Omental fat pad (tissue), 4 donors: ENCODE results near the gene SARM1. TPM values are rescaled to one million over a fixed set of nuclear protein-coding genes. Genes with fewer than 3 reads are reported as not detected.

ENCODE experiments used
- ATAC-seq: fragments of 150-250 bp; one replicate; pipeline ENCODE4 v1.9.1; 2016; ENCODE audit warnings: mild to moderate bottlenecking, moderate library complexity; ENCODE audit not compliant: low FRiP score
- DNase-seq: peaks from one replicate; pipeline ENCODE4 v3.0.0-alpha.2; 2019; ENCODE audit warnings: low spot score
- CTCF ChIP-seq, 3 donors: fragments of 450-650 bp; IDR thresholded peaks; one replicate each; pipeline ENCODE4 v1.5.1; 2016 to 2017; ENCODE audit warnings: antibody characterized with exemption in 3 of 3, mild to moderate bottlenecking in 3 of 3, moderate library complexity in 2 of 3
- total RNA-seq, 4 donors: library from RNA; depleted of rRNA; stranded (reverse); fragments of >200 nt; gene quantifications; one replicate each; pipeline ENCODE4 v1.1.0, GENCODE V29; 2016

SARM1 gene
- total RNA-seq, 4 donors from 2014 or later = 8.5 to 13.1 (median 12.3) TPM

- ATAC-seq (no peak), DNase-seq (no peak)
- TF ChIP-seq CTCF (IDR thresholded peaks at IDR 0.05) = no peak
Observed at GRCh38 chr17:28327709-28328108, 43.8 kb upstream of the SARM1 start.

GRCh38 chr17:28328325-28328724, 43.2 kb upstream of the SARM1 start:
- no peak for DNase-seq
- no peak for ATAC-seq
- no peak for TF ChIP-seq CTCF (IDR thresholded peaks at IDR 0.05)

GRCh38 chr17:28330671-28331070, 40.8 kb upstream of the SARM1 start:
- no peak for ATAC-seq
- TF ChIP-seq CTCF (IDR thresholded peaks at IDR 0.05) = no peak
- no peak for DNase-seq

DNA sequence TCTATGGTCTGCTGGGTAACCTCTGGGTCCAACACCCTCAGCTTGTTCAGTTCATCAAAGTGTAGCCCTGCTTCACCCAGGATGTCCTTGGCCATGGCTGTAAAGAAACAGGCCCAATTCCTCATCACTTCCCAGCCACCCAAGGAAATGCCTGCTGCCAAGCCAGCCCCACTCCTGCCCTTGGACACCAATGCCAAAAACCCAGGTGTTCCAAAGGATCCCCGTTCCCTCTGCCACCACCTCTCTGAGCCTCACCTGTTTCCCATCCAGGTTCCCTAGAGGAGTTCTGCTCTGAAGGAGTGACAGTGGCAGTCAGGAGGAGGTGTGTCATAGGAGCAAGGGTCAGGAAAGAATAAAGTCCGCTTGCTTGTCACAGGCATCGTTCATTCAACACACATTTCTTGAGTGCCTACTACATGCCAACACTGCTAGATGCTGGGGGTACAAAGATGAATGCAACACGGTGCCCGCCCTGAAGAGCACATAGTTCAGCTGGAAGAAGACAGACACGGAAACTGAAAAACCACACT, 39.5 kb upstream of the SARM1 start:
- DNase-seq (no peak), ATAC-seq (no peak)
- TF ChIP-seq CTCF (IDR thresholded peaks at IDR 0.05) = no peak

DNA sequence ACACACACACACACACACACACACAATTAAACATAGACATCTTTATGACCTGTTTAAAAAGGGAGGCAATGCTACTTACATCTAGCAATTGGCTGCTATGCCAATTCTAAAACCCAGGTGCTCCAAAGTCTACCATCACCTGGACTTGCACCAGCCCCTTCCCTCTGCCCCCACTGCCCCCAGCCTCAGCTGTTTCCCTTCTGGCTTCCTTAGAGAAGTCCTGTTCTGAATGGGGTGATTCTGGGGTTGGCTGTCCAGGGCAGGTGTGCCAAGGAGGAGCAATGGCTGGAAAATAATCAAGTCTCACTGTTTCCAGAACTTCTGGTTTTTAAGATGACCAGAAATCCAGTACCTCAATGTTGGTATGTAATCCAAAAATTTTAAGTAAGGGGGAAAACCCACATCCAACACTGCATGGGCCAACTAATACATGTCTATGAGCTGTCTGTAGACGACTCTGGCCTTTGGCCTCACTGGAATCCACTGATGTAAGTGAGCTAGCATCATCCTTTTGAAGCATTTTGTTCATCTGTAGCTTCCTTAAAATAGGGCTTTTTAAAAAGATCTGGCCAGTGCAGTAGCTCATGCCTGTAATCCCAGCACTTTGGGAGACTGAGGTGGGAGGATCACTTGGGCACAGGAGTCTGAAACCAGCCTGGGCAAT, 38.3 kb upstream of the SARM1 start:
- DNase-seq (no peak), ATAC-seq (no peak)
- no peak for TF ChIP-seq CTCF (IDR thresholded peaks at IDR 0.05)

GRCh38 chr17:28334171-28334570, 37.3 kb upstream of the SARM1 start:
- DNase-seq (no peak), ATAC-seq (no peak)
- TF ChIP-seq CTCF (IDR thresholded peaks at IDR 0.05) = no peak

DNA sequence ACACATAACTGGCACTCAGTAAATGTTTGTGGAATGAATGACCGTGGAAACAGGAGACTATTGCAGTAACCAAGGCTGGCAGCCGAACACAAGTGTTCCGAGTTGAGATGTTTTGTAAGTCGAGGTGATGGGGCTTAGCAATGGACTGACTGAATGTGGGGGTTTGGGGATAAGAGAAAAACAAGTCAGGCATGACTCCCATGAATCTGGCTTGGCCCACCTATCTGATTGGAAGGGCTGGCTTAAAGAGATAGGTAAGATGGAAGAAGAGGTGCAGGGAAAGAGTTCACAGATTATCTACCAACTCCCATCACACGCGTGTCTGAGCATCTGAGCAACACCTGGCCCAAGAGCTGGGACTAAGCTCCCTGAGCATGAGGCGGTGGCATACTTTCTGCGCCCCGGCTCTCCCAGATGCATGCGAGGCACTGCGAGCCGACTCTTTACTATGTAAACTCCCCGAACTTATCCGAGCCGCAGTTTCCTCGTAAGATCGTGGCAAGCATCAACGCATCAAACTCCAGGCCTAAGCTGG, 36.8 kb upstream of the SARM1 start:
- TF ChIP-seq CTCF (IDR thresholded peaks at IDR 0.05) = no peak
- DNase-seq (no peak), ATAC-seq (no peak)
